Endothelial cell of umbilical vein (primary cell): ENCODE results near the gene ABL1. TPM values are rescaled to one million over a fixed set of nuclear protein-coding genes. Genes with fewer than 3 reads are reported as not detected.

ENCODE experiments used
- BruUV-seq: library from RNA; stranded (reverse); fragments of 400-500 nt; replicated peaks from 2 replicates; lab custom pipeline; 2021; lab: Mats Ljungman, UMichigan
- CTCF ChIA-PET: fragments of 300-600, 350-600 bp; sonication (Branson Sonifier 250); formaldehyde crosslinking; loops from one replicate; lab custom pipeline; 2021; ENCODE audit warnings: antibody characterized with exemption, inconsistent platforms; lab: Charles Lee
- POLR2A ChIA-PET: fragments of 300-600, 350-600 bp; sonication (Branson Sonifier 250); formaldehyde crosslinking; loops from one replicate; lab custom pipeline; 2021; ENCODE audit warnings: antibody characterized with exemption, inconsistent platforms; lab: Charles Lee
- DNase-seq: peaks from one replicate; pipeline ENCODE4 v3.0.0-alpha.2; 2011; ENCODE audit warnings: low read depth, low spot score
- FAIRE-seq: peaks from 2 replicates; lab custom pipeline; 2011; peaks lifted over from hg19 to GRCh38; lab: Jason Lieb, UNC
- H2AFZ ChIP-seq: 2 replicates; pipeline ENCODE4 v1.6.0; 2012; ENCODE audit warnings: low read depth, low read length, control low read depth, inconsistent platforms
- H3K27ac ChIP-seq: 2 replicates; pipeline ENCODE4 v1.5.1; 2011; ENCODE audit warnings: low read depth, mild to moderate bottlenecking, control low read depth, low read length, moderate library complexity; ENCODE audit not compliant: insufficient read depth
- H3K27me3 ChIP-seq, 2 experiments: 2 replicates each; pipeline versions ENCODE4 v1.6.0 to v1.6.1; 2011; ENCODE audit warnings: low read length in 2 of 2, mixed read lengths in 1 of 2; ENCODE audit not compliant: control insufficient read depth in 2 of 2, insufficient read depth in 2 of 2
- H3K36me3 ChIP-seq, 2 experiments: 2 replicates in 1 of 2; 3 replicates in 1 of 2; pipeline ENCODE4 v1.5.1; 2011; ENCODE audit warnings: low read length in 2 of 2, mild to moderate bottlenecking in 1 of 2, moderate library complexity in 1 of 2; ENCODE audit not compliant: control insufficient read depth in 2 of 2, insufficient read depth in 2 of 2; ENCODE audit errors: extremely low read depth in 1 of 2
- H3K4me1 ChIP-seq: 3 replicates; pipeline ENCODE4 v1.5.1; 2011; ENCODE audit warnings: mild to moderate bottlenecking, low read length; ENCODE audit not compliant: control insufficient read depth, insufficient read depth; ENCODE audit errors: extremely low read depth
- H3K4me2 ChIP-seq: 2 replicates; pipeline ENCODE4 v1.6.1; 2011; ENCODE audit warnings: low read length, control low read depth, mixed read lengths; ENCODE audit not compliant: insufficient read depth
- H3K4me3 ChIP-seq, 3 experiments: fragments of 200-600 bp in 1 of 3; sonication (generic), shearing (Covaris generic) in 1 of 3; replicated peaks in 1 of 3; 2 replicates each; pipeline ENCODE4 v1.5.1; 2011 to 2016; ENCODE audit warnings: control low read depth in 3 of 3, low read length in 3 of 3, mild to moderate bottlenecking in 2 of 3, inconsistent platforms in 1 of 3, low read depth in 1 of 3, moderate library complexity in 1 of 3; ENCODE audit not compliant: insufficient read depth in 1 of 3
- H3K79me2 ChIP-seq: 2 replicates; pipeline ENCODE4 v1.6.0; 2012; ENCODE audit warnings: low read length, inconsistent platforms; ENCODE audit not compliant: control insufficient read depth, insufficient read depth
- H3K9ac ChIP-seq: replicated peaks from 2 replicates; pipeline ENCODE3; 2011; ENCODE audit warnings: low read length, control low read depth; ENCODE audit not compliant: insufficient read depth; ENCODE audit errors: extremely low read depth
- H3K9me1 ChIP-seq: replicated peaks from 3 replicates; pipeline ENCODE4 v1.6.0; 2011; ENCODE audit warnings: mild to moderate bottlenecking, low read length; ENCODE audit not compliant: control insufficient read depth, insufficient read depth; ENCODE audit errors: extremely low read depth
- H3K9me3 ChIP-seq: replicated peaks from 2 replicates; pipeline ENCODE4 v1.5.1; 2012; ENCODE audit warnings: low read length, inconsistent platforms; ENCODE audit not compliant: control insufficient read depth, insufficient read depth
- H4K20me1 ChIP-seq: replicated peaks from 2 replicates; pipeline ENCODE3; 2011; ENCODE audit warnings: mild to moderate bottlenecking, low read length; ENCODE audit not compliant: control insufficient read depth, insufficient read depth; ENCODE audit errors: extremely low read depth
- CTCF ChIP-seq, 2 donors: IDR thresholded peaks; 1 replicate in 1 of 2; 2 replicates in 1 of 2; pipeline ENCODE4 v1.5.1; 2011; ENCODE audit warnings: low read length in 2 of 2, mild to moderate bottlenecking in 2 of 2, moderate library complexity in 2 of 2, control low read depth in 1 of 2, inconsistent platforms in 1 of 2, low read depth in 1 of 2; ENCODE audit not compliant: insufficient read depth in 1 of 2; ENCODE audit errors: extremely low read depth in 1 of 2
- EZH2 ChIP-seq: IDR thresholded peaks from 2 replicates; pipeline ENCODE4 v1.6.1; 2012; ENCODE audit warnings: borderline replicate concordance, low read depth, mild to moderate bottlenecking, moderate library complexity, low read length, inconsistent platforms; ENCODE audit not compliant: severe bottlenecking
- FOS ChIP-seq: IDR thresholded peaks from 2 replicates; pipeline ENCODE4 v1.6.1; 2011; ENCODE audit warnings: mild to moderate bottlenecking, low read length, moderate library complexity, borderline replicate concordance; ENCODE audit not compliant: insufficient read depth
- GATA2 ChIP-seq: IDR thresholded peaks from 2 replicates; pipeline ENCODE4 v1.7.0; 2011; ENCODE audit warnings: low read depth, mild to moderate bottlenecking, moderate library complexity, mixed read lengths, low read length; ENCODE audit not compliant: insufficient read length, insufficient read depth
- JUN ChIP-seq: IDR thresholded peaks from 2 replicates; pipeline ENCODE4 v1.6.1; 2011; ENCODE audit warnings: borderline replicate concordance, low read depth; ENCODE audit not compliant: insufficient read length, insufficient read depth
- MAX ChIP-seq: IDR thresholded peaks from 2 replicates; pipeline ENCODE4 v1.6.1; 2011; ENCODE audit not compliant: insufficient read depth, insufficient read length
- MYC ChIP-seq: IDR thresholded peaks from one replicate; pipeline ENCODE4 v1.6.1; 2011; ENCODE audit warnings: mild to moderate bottlenecking, low read depth, low read length
- POLR2A ChIP-seq: IDR thresholded peaks from 2 replicates; pipeline ENCODE4 v1.6.1; 2012; ENCODE audit warnings: low read depth, mild to moderate bottlenecking, control low read depth, low read length
- POLR2AphosphoS5 ChIP-seq: IDR thresholded peaks from 2 replicates; pipeline ENCODE4 v1.6.1; 2012; ENCODE audit warnings: low read depth, mild to moderate bottlenecking, control low read depth, low read length, moderate library complexity; ENCODE audit not compliant: insufficient read depth
- dilution Hi-C: fragments of 300-500 bp; cut with MboI; formaldehyde crosslinking; loops from one replicate; pipeline ENCODE4 v1.15.0; 2019; ENCODE audit warnings: low sequenced_read_pairs; ENCODE audit not compliant: extremely low pct_ligation_motif_present
- intact Hi-C: fragments of 100-400 bp; cut with micrococcal nuclease; formaldehyde crosslinking; loops from one replicate; pipeline ENCODE4 v1.10.0; 2022
- polyA plus RNA-seq, 4 experiments: library from polyadenylated mRNA; depleted of rRNA in 3 of 4; stranded (reverse) in 3 of 4; unstranded in 1 of 4; fragments of >200 nt; gene quantifications; 2 replicates each; pipeline versions ENCODE4 v1.2.1 to v1.2.3, GENCODE V29; 2011 to 2012; ENCODE audit warnings: missing spikeins in 1 of 4
- total RNA-seq: library from RNA; stranded (reverse); gene quantifications from 2 replicates; pipeline ENCODE4 v1.2.3, GENCODE V29; 2021

The ABL1 gene
- total and polyA plus RNA-seq, 2 donors (not counting 3 experiments of a cell fraction or from before 2014, with no cell fraction given) = 32.1 to 87.1 TPM

- no peak for DNase-seq
- no peaks in the 10 kb centered on the region for H3K9me1 ChIP-seq
- H3K27me3 ChIP-seq = no peaks in the 10 kb centered on the region
- H3K36me3 ChIP-seq = peaks cover 0 to 4% of the 10 kb centered on the region in 2 experiments
- BruUV-seq = no TSS peak
- H3K9ac ChIP-seq = no peak overlapping the region
- intact Hi-C loops = loop anchor here (5.0 kb wide), 2 partner anchors 82 to 397 kb away; no protein-coding TSS in a partner anchor
- H3K79me2 ChIP-seq = peaks cover 70% of the 10 kb centered on the region
- no peaks in the 10 kb centered on the region for H4K20me1 ChIP-seq
- ChIA-PET CTCF (interaction anchor here (1.1 to 2.4 kb wide), 3 partner anchors 9 to 148 kb away, joined by 4 to 7 read pairs (median 5); no protein-coding TSS in a partner anchor), POLR2A (no interaction called here)
- H3K9me3 ChIP-seq = no peaks in the 10 kb centered on the region
- TF ChIP-seq GATA2 (no peak), JUN (no peak), MAX (no peak), EZH2 (no peak), CTCF (IDR thresholded peaks at IDR 0.05; ENCODE audit: extremely low read depth in 1 of 2, insufficient read depth in 1 of 2, low read depth in 1 of 2, low read length in 2 of 2) (no peak), FOS (no peak), POLR2AphosphoS5 (no peak), MYC (no peak), POLR2A (no peak)
- no peak overlapping the region for H3K4me2 ChIP-seq
- dilution Hi-C loops = no loop called here
- FAIRE-seq = no peak
- H2AFZ ChIP-seq = no peak overlapping the region
- H3K4me1 ChIP-seq = peaks cover 52% of the 10 kb centered on the region
- H3K4me3 ChIP-seq = no peak overlapping the region
- no peak overlapping the region for H3K27ac ChIP-seq
Observed at GRCh38 chr9:130849356-130849755, 14.3 kb downstream of the ABL1 start.
